GM18858 (cell line): ENCODE measurements around the gene ITGB8.

Experiments used
- ATAC-seq: cut with Tn5 transposase; IDR thresholded peaks from one replicate; pipeline ENCODE4 v1.9.1; 2021; ENCODE audit not compliant: unreplicated experiment

ITGB8 gene

GRCh38 chr7:20307119-20307518, 23.6 kb upstream of the ITGB8 start:
- ATAC-seq: peak; percentile 81

- no peak for ATAC-seq
These were observed 22.8 kb upstream of the ITGB8 start for GRCh38 chr7:20307901-20308300.

GRCh38 chr7:20310301-20310700, 20.4 kb upstream of the ITGB8 start:
- ATAC-seq: no peak

- no peak for ATAC-seq
These were observed 19.5 kb upstream of the ITGB8 start for GRCh38 chr7:20310963-20311742.

GRCh38 chr7:20311743-20312042, 19.0 kb upstream of the ITGB8 start:
- ATAC-seq: no peak

GRCh38 chr7:20312562-20312961, 18.1 kb upstream of the ITGB8 start:
- no peak for ATAC-seq

GRCh38 chr7:20313626-20314025, 17.1 kb upstream of the ITGB8 start:
- no peak for ATAC-seq

- ATAC-seq: no peak
These were observed 16.5 kb upstream of the ITGB8 start for GRCh38 chr7:20314198-20314597.

- no peak for ATAC-seq
These were observed 14.0 kb upstream of the ITGB8 start for GRCh38 chr7:20316706-20317105.

- no peak for ATAC-seq
These were observed 13.3 kb upstream of the ITGB8 start for GRCh38 chr7:20317413-20317812.

- no peak for ATAC-seq
These were observed 11.8 kb upstream of the ITGB8 start for GRCh38 chr7:20318933-20319332.

GRCh38 chr7:20320322-20320721, 10.4 kb upstream of the ITGB8 start:
- ATAC-seq: no peak

GRCh38 chr7:20320786-20321185, 9.9 kb upstream of the ITGB8 start:
- ATAC-seq: no peak

- no peak for ATAC-seq
These were observed 7.1 kb upstream of the ITGB8 start for GRCh38 chr7:20323595-20323994.

- ATAC-seq: no peak
These were observed 4.4 kb upstream of the ITGB8 start for GRCh38 chr7:20326342-20326741.

GRCh38 chr7:20327055-20327454, 3.6 kb upstream of the ITGB8 start:
- ATAC-seq: no peak

- ATAC-seq: no peak
These were observed 2.7 kb upstream of the ITGB8 start for GRCh38 chr7:20328027-20328426.

GRCh38 chr7:20328692-20329091, 2.0 kb upstream of the ITGB8 start:
- no peak for ATAC-seq

- ATAC-seq: peak; percentile 37
These were observed 1.1 kb upstream of the ITGB8 start for GRCh38 chr7:20329389-20330238.

GRCh38 chr7:20330928-20331909, 519 bp downstream of the ITGB8 start:
- peak; percentile 19 for ATAC-seq
